ENCODE results near the gene SYCE3.

DNA sequence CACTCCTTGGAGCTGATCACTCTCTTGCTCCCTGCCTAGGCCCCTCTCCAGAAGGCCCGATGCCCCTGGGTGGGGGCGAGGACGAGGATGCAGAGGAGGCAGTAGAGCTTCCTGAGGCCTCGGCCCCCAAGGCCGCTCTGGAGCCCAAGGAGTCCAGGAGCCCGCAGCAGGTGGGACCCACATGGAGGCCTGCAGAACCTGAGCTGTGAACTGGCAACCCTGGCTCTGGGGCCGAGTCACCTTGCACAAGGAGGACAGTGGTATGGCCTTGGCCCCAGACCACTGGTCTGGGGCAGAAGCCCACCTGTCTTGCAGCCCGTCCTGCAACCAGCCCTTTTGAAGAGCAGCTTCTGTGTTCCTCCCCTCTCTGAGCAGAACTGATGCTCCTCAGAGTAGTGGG, 43.6 kb downstream of the SYCE3 start:
- TF ChIP-seq CTCF (IDR thresholded peaks at IDR 0.05; ENCODE audit: low read depth, low read length, poor library complexity, severe bottlenecking) (no peak), EZH2phosphoT487 (IDR thresholded peaks at IDR 0.05; ENCODE audit: borderline replicate concordance, low read length) (no peak)

Data from DOHH2 (cell line).